Skeletal muscle satellite cell (primary cell): ENCODE results near the gene C17orf107.
"Not testable (repeated sequence)": the region's sequence is repeated elsewhere in the genome, so short reads cannot be mapped to it uniquely, and the experiment has no call there.

Experiments
- H3K27me3 ChIP-seq: 2 replicates; pipeline ENCODE4 v1.7.0; 2013; ENCODE audit warnings: low read length; ENCODE audit not compliant: control insufficient read depth, insufficient read depth
- H3K36me3 ChIP-seq: 2 replicates; pipeline ENCODE4 v1.7.0; 2013; ENCODE audit warnings: mild to moderate bottlenecking, control low read depth, low read length; ENCODE audit not compliant: insufficient read depth
- H3K4me1 ChIP-seq: 2 replicates; pipeline ENCODE4 v1.7.0; 2013; ENCODE audit warnings: low read length; ENCODE audit not compliant: control insufficient read depth, insufficient read depth
- H3K4me2 ChIP-seq: 2 replicates; pipeline ENCODE4 v1.7.0; 2013; ENCODE audit warnings: mild to moderate bottlenecking, low read length
- H3K4me3 ChIP-seq: 2 replicates; pipeline ENCODE4 v1.7.0; 2013; ENCODE audit warnings: low read length
- H3K9ac ChIP-seq: 2 replicates; pipeline ENCODE4 v1.7.0; 2013; ENCODE audit warnings: mild to moderate bottlenecking, low read depth, low read length, moderate library complexity
- H3K9me3 ChIP-seq: replicated peaks from 2 replicates; pipeline ENCODE4 v1.7.0; 2013; ENCODE audit warnings: mild to moderate bottlenecking, control low read depth, low read length

C17orf107 gene

DNA sequence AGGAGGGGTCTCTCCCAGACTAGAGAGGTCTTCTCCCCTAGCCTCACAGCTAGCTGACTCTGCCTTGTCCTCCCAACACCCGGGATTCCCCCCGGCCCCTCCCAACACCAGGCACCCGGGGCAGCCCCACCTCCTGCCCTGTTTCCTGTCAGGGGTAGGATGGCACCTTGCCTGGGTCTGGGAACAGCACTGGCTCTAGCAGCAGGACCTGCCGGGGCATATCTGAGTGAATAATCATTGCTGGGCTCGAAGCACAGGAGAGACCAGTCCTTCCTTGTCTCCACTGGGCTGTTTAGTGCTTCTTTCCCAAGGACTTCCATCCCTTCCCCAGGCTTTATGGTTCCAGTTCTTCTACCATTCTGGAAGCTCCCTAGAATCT lies 40.5 kb upstream of the C17orf107 start:
- H3K36me3 ChIP-seq, result peaks cover 16% of the 10 kb centered on the region
- H3K9me3 ChIP-seq, result no peaks in the 10 kb centered on the region
- H3K4me1 ChIP-seq, result peaks cover 15% of the 10 kb centered on the region
- no peak overlapping the region for H3K4me2 ChIP-seq
- no peaks in the 10 kb centered on the region for H3K27me3 ChIP-seq
- H3K9ac ChIP-seq, result no peak overlapping the region
- no peak overlapping the region for H3K4me3 ChIP-seq

- Histone ChIP-seq H3K9me3 (no peaks in the 10 kb centered on the region), H3K4me1 (peaks cover 15% of the 10 kb centered on the region), H3K36me3 (peaks cover 11% of the 10 kb centered on the region), H3K9ac (no peak overlapping the region), H3K4me2 (no peak overlapping the region), H3K4me3 (no peak overlapping the region), H3K27me3 (no peaks in the 10 kb centered on the region)
Observed at GRCh38 chr17:4859816-4860625, 39.3 kb upstream of the C17orf107 start.

- Histone ChIP-seq H3K4me1 (peaks cover 15% of the 10 kb centered on the region), H3K9ac (no peak overlapping the region), H3K27me3 (no peaks in the 10 kb centered on the region), H3K4me2 (no peak overlapping the region), H3K9me3 (no peaks in the 10 kb centered on the region), H3K36me3 (peaks cover 11% of the 10 kb centered on the region), H3K4me3 (no peak overlapping the region)
Observed at GRCh38 chr17:4860651-4861050, 38.7 kb upstream of the C17orf107 start.

DNA sequence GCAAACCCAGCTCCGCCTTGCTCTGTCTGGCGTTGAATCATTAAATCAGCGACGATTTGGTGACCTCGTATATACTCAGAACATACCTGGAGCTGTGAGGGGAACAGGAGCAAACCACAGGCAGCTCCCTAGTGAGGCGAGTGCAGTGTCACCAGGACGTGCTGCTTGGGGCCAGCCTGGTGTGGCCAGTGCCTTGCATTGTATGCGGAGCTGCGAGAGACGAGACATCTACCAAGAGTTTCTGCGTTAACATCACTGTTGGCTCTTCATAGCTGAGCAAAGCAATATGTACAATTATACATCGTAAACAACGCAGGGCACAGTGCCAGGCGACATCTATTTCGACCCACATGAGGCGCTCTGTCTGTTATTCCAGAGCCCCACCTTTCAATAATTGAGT lies 38.3 kb upstream of the C17orf107 start:
- Histone ChIP-seq H3K4me2 (no peak overlapping the region), H3K27me3 (no peaks in the 10 kb centered on the region), H3K9me3 (no peaks in the 10 kb centered on the region), H3K4me1 (peaks cover 15% of the 10 kb centered on the region), H3K36me3 (peaks cover 11% of the 10 kb centered on the region), H3K9ac (no peak overlapping the region), H3K4me3 (no peak overlapping the region)

DNA sequence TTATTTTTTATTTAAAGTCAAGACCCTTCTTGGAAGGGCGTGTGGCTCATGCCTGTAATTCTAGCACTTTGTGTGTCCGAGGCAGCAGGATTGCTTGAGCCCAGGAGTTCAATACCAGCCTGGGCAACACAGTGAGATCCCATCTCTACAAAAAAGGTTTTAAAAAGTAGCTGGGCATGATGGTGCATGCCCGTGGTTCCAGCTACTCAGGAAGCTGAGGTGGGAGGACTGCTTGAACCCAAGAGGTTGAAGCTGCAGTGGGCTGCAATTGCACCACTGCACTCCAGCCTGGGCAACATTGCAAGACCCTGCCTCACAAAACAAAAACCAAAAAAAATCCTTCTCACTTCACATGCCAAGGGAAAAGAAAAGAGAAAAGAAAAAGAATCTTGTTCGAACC lies 36.6 kb upstream of the C17orf107 start:
- Histone ChIP-seq H3K36me3 (peaks cover 11% of the 10 kb centered on the region), H3K4me2 (no peak overlapping the region), H3K9ac (no peak overlapping the region), H3K9me3 (no peaks in the 10 kb centered on the region), H3K27me3 (no peaks in the 10 kb centered on the region), H3K4me1 (peaks cover 14% of the 10 kb centered on the region), H3K4me3 (no peak overlapping the region)

DNA sequence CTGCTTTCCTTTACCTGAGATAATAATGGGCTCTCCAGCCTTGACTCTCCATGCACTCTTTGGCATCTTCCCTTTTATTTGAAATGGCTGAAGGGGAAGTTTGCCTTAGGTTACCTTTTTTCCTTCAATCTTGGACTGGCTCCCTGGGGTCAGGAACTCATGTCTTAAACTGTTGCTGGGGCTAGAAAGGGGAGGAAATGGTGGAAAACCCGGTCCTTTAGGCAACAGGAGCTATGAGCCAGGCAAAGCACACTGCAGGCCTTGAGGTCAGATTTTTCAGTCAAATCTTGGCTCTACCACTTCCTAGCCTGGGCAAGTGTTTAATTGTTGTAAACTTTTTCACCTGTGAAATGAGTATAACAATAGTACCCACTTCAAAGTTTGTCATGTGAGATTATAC lies 36.0 kb upstream of the C17orf107 start:
- no peak overlapping the region for H3K9ac ChIP-seq

DNA sequence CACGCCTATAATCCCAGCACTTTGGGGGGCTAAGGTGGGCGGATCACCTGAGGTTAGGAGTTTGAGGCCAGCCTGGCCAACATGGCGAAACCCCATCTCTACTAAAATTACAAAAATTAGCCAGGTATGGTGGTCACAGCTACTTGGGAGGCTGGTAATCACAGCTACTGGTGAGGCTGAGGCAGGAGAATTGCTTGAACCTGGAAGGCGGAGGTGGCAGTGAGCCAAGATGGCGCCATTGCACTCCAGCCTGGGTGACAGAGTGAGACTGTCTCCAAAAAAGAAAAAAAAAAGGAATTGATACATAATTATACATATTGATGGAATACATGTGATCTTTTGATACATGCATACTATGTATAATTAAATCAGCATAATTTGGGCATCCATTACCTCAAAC lies 31.8 kb upstream of the C17orf107 start:
- H3K9me3 ChIP-seq, H3K27me3 ChIP-seq, H3K4me2 ChIP-seq, H3K4me1 ChIP-seq, H3K4me3 ChIP-seq, H3K36me3 ChIP-seq, H3K9ac ChIP-seq: not testable (repeated sequence)

More for the DNA sequence above, 36.0 kb upstream of the C17orf107 start:
- Histone ChIP-seq H3K9me3 (no peaks in the 10 kb centered on the region), H3K4me2 (no peak overlapping the region), H3K4me1 (peaks cover 8% of the 10 kb centered on the region), H3K4me3 (no peak overlapping the region), H3K27me3 (no peaks in the 10 kb centered on the region), H3K36me3 (peaks cover 11% of the 10 kb centered on the region)

- H3K9me3 ChIP-seq, H3K36me3 ChIP-seq, H3K4me2 ChIP-seq, H3K9ac ChIP-seq, H3K27me3 ChIP-seq, H3K4me1 ChIP-seq, H3K4me3 ChIP-seq: not testable (repeated sequence)
Observed at GRCh38 chr17:4869058-4869998, 30.0 kb upstream of the C17orf107 start.

DNA sequence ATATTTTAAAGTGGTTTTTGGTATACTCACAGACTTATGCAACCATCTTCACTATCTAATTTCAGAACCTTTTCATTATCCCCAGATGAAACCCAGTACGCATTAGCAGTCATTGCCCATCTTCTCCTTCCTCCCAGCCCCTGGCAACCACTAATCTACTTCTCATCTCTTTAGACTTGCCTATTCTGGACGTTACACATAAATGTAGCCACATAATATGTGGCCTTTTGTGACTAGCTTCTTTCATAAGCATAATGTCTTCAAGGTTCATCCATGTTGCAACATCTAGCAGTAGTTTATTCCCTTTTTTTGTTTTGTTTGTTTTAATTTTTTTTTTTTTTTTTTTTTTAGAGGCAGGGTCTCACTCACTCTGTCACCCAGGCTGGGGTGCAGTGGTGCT lies 28.5 kb upstream of the C17orf107 start:
- no peak overlapping the region for H3K9ac ChIP-seq
- no peaks in the 10 kb centered on the region for H3K27me3 ChIP-seq
- no peaks in the 10 kb centered on the region for H3K4me1 ChIP-seq
- H3K36me3 ChIP-seq, result no peaks in the 10 kb centered on the region
- no peak overlapping the region for H3K4me2 ChIP-seq
- no peak overlapping the region for H3K4me3 ChIP-seq
- H3K9me3 ChIP-seq, result no peaks in the 10 kb centered on the region

DNA sequence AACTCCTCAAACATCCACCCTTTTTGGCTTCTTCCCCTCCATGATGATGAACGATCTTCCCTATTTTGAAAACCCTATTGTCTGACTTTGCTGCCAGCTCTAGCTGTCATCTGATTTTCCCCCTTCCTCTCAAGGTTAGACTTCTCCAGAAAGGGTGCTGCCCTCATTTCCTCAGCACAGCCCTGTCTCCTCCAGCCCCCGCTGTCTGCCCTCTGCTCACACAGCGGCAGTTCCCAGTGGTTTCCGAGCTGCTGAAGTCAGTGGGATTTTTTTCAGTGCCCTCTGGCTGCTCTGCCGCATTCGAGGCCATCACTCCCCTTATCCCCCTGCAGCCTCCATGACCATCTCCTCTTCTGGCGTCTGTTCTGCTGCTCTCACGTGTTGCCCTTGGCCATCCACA lies 26.6 kb upstream of the C17orf107 start:
- Histone ChIP-seq H3K4me2 (no peak overlapping the region), H3K9me3 (no peaks in the 10 kb centered on the region), H3K9ac (no peak overlapping the region), H3K36me3 (no peaks in the 10 kb centered on the region), H3K27me3 (no peaks in the 10 kb centered on the region), H3K4me1 (no peaks in the 10 kb centered on the region), H3K4me3 (no peak overlapping the region)

- H3K4me3 ChIP-seq, result no peak overlapping the region
- H3K27me3 ChIP-seq, result no peaks in the 10 kb centered on the region
- H3K9ac ChIP-seq, result no peak overlapping the region
- H3K9me3 ChIP-seq, result no peaks in the 10 kb centered on the region
- H3K4me1 ChIP-seq, result no peaks in the 10 kb centered on the region
- H3K36me3 ChIP-seq, result peaks cover 5% of the 10 kb centered on the region
- H3K4me2 ChIP-seq, result no peak overlapping the region
Observed at GRCh38 chr17:4877089-4877488, 22.2 kb upstream of the C17orf107 start.
